HG02981 (cell line): Measurements from ENCODE around the gene MXD3.
"Not testable (repeated sequence)": the region's sequence is repeated elsewhere in the genome, so short reads cannot be mapped to it uniquely, and the experiment has no call there.

Source experiments
- ATAC-seq: cut with Tn5 transposase; IDR thresholded peaks from one replicate; pipeline ENCODE4 v1.9.1; 2021; ENCODE audit warnings: mild to moderate bottlenecking, moderate library complexity; ENCODE audit not compliant: unreplicated experiment

Gene MXD3

GRCh38 chr5:177311723-177312648, at the start of gene MXD3:
Gene MXD3, minus strand, starts transcription at chr5:177311898. Its CDS starts 68 bp downstream, at chr5:177311830.
- peak; percentile 70 for ATAC-seq

DNA sequence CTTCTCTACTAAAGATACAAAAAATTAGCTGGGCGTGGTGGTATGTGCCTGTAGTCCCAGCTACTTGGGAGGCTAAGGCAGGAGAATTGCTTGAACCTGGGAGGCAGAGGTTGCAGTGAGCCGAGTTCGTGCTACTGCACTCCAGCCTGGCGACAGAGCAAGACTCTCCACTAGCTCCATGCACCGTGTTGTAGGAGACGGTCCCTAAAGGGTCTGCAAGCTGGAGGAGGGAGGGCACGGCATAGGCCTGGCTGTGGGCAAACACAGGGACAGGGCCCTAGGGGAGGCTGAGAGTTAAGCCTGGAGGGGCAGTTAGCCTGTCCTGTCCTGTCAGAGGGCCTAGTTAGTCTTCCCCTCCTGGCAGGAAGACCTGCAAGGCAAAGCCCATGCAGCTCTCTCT, 49.0 kb upstream of the MXD3 start:
- ATAC-seq = not testable (repeated sequence)

DNA sequence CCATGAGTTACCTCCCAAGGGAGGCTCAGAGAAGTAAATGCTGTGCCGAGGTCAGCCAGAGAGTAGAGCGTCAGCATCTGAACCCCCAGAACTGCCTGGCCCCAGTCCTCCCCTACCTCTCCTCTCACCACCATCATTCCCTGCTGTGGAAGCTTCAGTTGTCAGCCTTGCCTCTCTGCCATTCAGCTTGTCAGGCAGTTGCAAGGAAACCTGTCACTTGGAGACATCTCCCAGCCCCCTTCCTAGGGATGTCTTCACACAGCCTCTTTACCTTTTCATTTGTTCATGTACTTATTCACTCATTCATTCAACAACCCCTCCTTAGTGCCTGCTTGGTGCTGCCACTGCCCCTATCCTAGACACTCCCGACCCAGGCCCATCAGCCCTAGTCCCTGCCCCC, 48.2 kb upstream of the MXD3 start:
- no peak for ATAC-seq

GRCh38 chr5:177359451-177359851, 47.8 kb upstream of the MXD3 start:
- no peak for ATAC-seq

DNA sequence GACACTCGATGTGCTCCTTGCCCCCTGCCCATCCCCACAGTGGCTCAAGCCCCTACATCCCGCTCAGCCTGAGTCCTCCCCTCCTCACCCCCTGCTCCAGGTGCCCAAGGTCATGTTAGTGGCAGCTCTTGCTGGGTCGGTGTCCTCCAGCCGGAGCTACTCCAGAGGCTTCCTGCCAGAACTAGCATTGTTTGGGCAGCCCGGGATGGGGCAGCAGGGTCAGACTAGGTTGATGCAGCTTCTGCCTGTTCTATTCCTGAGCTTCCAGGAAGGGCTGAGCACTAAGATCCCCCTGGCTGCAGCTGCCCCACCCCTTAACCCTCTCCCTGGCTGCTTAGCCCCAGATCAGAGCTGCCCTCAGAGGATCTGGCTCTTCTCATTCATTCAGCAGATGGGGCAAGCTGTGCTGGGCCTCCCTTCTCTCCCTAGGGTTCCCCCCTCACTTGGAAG, 46.7 kb upstream of the MXD3 start:
- no peak for ATAC-seq

- ATAC-seq = peak; percentile 93
Measured at GRCh38 chr5:177357459-177358351, 46.0 kb upstream of the MXD3 start, which contains the start of gene RGS14. Gene RGS14, plus strand, starts transcription at chr5:177357924. Its CDS starts 101 bp downstream, at chr5:177358025.

GRCh38 chr5:177357146-177357458, 45.4 kb upstream of the MXD3 start:
- no peak for ATAC-seq

- no peak for ATAC-seq
Measured at GRCh38 chr5:177356746-177357145, 45.0 kb upstream of the MXD3 start.

DNA sequence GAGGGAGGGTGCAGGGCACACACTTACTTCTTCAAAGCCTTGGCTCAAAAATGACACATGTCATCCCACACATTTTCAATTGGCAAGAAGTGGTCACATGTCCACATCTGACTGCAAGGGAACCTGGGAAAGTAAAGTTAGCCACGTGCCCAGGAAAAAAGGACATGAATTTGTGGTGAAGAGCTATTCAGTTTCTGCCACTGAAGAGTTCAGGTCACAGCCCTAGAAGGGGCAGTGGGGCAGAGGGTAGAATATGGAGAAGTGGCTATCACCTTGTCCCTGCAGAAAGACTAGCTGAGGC, 44.1 kb upstream of the MXD3 start:
- no peak for ATAC-seq

GRCh38 chr5:177355162-177355867, 43.6 kb upstream of the MXD3 start:
- ATAC-seq = no peak

- ATAC-seq = no peak
Measured at GRCh38 chr5:177354711-177355110, 43.0 kb upstream of the MXD3 start.

GRCh38 chr5:177354256-177354655, 42.6 kb upstream of the MXD3 start:
- no peak for ATAC-seq

DNA sequence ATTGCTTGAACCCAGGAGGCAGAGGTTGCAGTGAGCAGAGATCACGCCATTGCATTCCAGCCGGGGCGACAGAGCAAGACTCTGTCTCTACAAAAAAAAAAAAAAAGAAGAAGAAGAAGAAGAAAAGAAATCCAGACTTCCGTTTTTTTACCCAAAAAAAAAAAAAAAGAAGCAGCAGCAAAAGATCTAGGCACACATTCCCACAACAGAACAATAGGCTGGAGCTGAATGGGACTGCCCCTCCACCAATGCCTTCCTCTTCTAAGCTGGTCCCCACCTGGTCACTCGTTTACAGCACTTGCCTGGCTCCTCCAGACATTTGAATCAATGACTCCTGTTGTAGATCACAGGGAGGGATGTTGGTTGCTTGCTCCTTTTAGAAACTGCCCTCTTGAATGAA, 41.4 kb upstream of the MXD3 start:
- no peak for ATAC-seq

- ATAC-seq = peak; percentile 95
Measured at GRCh38 chr5:177351392-177352329, 40.0 kb upstream of the MXD3 start, which contains the start of gene LMAN2. Gene LMAN2, minus strand, starts transcription at chr5:177351668. Its CDS starts 21 bp downstream, at chr5:177351647.

DNA sequence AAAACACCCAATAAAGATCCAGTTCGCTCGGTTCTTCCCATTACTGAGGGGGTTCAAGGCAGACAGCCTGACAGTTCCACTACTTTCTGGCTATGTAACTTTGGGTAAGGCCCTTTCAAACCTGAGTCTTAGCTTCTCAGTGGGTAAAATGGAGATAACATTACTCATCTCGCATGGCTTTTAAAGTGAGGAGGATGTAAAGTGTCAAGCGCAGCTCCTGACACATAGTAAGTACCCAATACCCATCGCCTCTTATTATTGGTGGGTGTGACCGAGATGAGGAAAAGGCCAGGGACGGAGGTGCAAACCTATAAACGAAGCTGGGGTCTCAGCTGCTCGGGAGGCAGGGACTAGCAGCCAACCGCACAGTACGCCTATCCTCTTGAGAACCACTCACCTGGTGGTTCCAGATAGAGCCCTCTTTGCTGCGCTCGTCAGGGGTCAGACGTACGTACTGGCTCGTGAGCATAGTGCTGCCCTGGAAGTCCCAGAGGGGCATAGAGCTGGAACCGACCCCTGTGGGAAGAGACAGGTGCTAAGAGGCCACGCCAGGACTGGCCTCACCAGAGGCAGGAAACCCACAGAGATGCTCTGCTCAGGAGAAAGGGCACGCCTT, 39.2 kb upstream of the MXD3 start:
- ATAC-seq = no peak

DNA sequence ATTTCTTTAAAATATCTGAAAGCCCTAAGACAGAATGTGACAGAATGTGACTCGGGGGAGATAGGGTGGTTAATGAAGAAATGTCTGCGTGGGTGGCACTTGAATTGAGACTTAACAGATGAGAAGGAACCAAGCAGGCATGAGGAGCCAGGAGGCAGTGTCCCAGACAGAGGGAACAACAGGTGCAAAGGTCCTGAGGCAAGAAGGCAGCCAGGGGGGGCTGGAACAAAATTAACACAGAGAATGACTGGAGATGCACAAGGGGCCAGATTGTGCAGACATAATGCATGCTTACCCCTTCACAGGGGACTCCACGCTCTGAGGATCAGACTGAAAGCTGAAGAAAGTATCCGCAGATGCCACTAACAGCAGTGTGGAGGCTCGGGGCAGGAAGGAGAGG, 38.1 kb upstream of the MXD3 start:
- no peak for ATAC-seq

DNA sequence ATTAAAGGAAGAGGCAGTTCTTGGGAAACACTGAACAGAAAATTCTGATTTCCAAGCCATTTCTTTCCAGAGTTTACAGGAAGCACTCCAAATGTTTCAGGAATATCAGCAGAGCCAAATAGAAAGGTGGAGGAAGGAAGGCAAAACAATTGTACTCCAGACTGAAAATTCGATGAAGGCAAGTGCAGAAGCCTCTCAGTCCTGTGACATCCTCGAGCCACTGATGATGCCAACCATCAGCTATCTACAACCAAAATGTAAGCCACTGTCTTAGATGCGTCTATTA, 37.6 kb upstream of the MXD3 start:
- ATAC-seq = no peak

DNA sequence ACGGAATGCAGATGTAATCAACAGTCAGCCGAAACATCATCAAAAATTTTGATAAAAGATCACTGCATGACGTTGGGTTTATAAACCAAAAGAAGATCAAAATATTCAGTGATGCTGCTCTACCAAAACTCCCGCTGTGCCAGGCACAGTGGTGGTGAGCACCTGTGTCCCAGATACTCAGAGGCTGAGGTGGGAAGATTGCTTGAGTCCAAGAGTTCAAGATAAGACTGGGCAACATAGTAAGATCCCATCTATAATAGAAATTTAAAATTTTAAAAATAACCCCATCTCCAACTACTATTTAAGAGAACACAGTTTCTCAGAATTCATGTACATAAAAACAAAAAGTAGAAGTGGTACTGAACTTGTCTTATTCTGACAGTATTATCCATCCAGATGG, 36.0 kb upstream of the MXD3 start:
- ATAC-seq = no peak

DNA sequence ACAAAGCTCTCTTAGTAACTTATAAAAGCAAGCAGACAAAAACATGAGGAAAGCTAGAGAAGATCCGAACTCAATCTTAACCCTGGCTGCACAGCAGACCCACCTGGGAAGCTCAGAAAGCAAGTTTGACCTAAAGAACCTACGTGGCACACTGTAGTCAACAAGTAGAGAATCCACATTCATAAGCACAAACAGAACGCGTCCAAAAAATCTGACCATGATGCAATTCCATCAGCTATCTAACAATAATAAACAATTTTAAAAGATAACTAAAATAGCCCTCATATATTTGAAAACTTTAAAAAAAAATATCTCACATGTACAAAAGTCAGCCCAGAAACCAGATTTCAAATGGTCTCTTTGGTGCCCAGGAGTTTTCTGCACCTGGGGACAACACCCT, 35.1 kb upstream of the MXD3 start:
- ATAC-seq = no peak

DNA sequence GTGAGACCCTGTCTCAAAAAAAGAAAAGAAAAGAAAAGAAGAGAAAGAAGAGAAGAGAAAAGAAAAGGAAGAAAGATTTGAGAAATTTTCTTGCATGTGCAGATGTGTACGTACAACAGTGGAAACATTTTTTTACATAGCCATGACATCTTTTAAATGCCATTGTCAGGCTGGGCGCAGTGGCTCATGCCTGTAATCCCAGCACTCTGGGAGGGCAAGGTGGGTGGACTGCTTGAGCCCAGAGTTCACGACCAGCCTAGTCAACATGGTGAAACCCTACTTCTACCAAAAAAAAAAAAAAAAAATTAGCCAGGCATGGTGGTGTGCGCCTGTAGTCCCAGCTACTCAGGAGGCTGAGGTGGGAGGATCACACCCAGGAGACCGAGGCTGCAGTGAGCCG, 33.2 kb upstream of the MXD3 start:
- ATAC-seq = no peak
